IMR-90 (cell line): ENCODE measurements around the gene RFPL1. TPM values are rescaled to one million over a fixed set of nuclear protein-coding genes. Genes with fewer than 3 reads are reported as not detected.

Source experiments
- microRNA-seq, 2 experiments: library from miRNA; stranded (forward) in 1 of 2; unstranded in 1 of 2; fragments of 10-50 nt in 1 of 2; fragments of <30 nt in 1 of 2; gene quantifications in 1 of 2; microRNA quantifications in 1 of 2; one replicate each; pipeline versions ENCODE3 to v1.1.0; 2013 to 2020; ENCODE audit not compliant: insufficient read depth in 1 of 2, insufficient read length in 1 of 2, unreplicated experiment in 1 of 2
- polyA plus RNA-seq, 3 experiments: library from polyadenylated mRNA; depleted of rRNA; stranded (reverse); fragments of >200 nt; gene quantifications; 2 replicates each; pipeline ENCODE4 v1.2.3, GENCODE V29; 2012; ENCODE audit warnings: low replicate concordance in 1 of 3
- small RNA-seq, 5 experiments: library from RNA; depleted of rRNA; stranded (forward); fragments of <200 nt; gene quantifications; one replicate each; pipeline ENCODE3, GENCODE V24; 2012
- total RNA-seq: library from RNA; depleted of rRNA; stranded (reverse); fragments of >200 nt; gene quantifications from 2 replicates; pipeline ENCODE4 v1.2.3, GENCODE V29; 2012; rRNA removed

Gene RFPL1
- total and polyA plus RNA-seq, 2 of the 4 experiments (the other 2 are of a cell fraction), result not detected

Small RNA genes within 50 kb of the gene (microRNA-seq; reads per million reads assigned to microRNA genes)
- gene AC000041.1 (ENCODE audit: insufficient read depth, insufficient read length), result not detected

Small RNA genes within 50 kb of the gene (small RNA-seq; reads per million reads assigned to genes)
- gene AC000041.1, result 0 reads per million in 5 experiments

Other genes starting within 250 kb of the RFPL1 start
- 0.28 and 0.54 TPM in 2 replicates for gene EMID1, start 232.7 kb upstream of the RFPL1 start, total RNA-seq
- 1.2 and 1.3 TPM in 2 replicates for gene EMID1, start 232.7 kb upstream of the RFPL1 start, polyA plus RNA-seq (2012; rRNA removed)
- 5.7 and 6.9 TPM in 2 replicates for gene RHBDD3, start 170.6 kb upstream of the RFPL1 start, total RNA-seq
- 21.2 and 21.5 TPM in 2 replicates for gene RHBDD3, start 170.6 kb upstream of the RFPL1 start, polyA plus RNA-seq (2012; rRNA removed)
- gene EWSR1, start 170.3 kb upstream of the RFPL1 start, total RNA-seq, result 414 and 518 TPM in 2 replicates
- 243 and 267 TPM in 2 replicates for gene EWSR1, start 170.3 kb upstream of the RFPL1 start, polyA plus RNA-seq (2012; rRNA removed)
- 1.4 TPM in 2 replicates for gene GAS2L1, start 131.9 kb upstream of the RFPL1 start, total RNA-seq
- gene GAS2L1, start 131.9 kb upstream of the RFPL1 start, polyA plus RNA-seq (2012; rRNA removed), result 15.6 and 22.5 TPM in 2 replicates
- not detected in 2 replicates for gene RASL10A, start 122.9 kb upstream of the RFPL1 start, total RNA-seq
- 0.07 and 0.26 TPM in 2 replicates for gene RASL10A, start 122.9 kb upstream of the RFPL1 start, polyA plus RNA-seq (2012; rRNA removed)
- gene AP1B1, start 50.0 kb upstream of the RFPL1 start, total RNA-seq, result 65.5 and 70.8 TPM in 2 replicates
- 55.7 and 62.3 TPM in 2 replicates for gene AP1B1, start 50.0 kb upstream of the RFPL1 start, polyA plus RNA-seq (2012; rRNA removed)
- gene NEFH, start 41.6 kb downstream of the RFPL1 start, total RNA-seq, result 1.3 and 1.7 TPM in 2 replicates
- gene NEFH, start 41.6 kb downstream of the RFPL1 start, polyA plus RNA-seq (2012; rRNA removed), result 2.7 and 2.9 TPM in 2 replicates
- gene THOC5, start 115.2 kb downstream of the RFPL1 start, total RNA-seq, result 61.1 and 73.7 TPM in 2 replicates
- gene THOC5, start 115.2 kb downstream of the RFPL1 start, polyA plus RNA-seq (2012; rRNA removed), result 56.8 and 68.4 TPM in 2 replicates
- 61.4 and 68.3 TPM in 2 replicates for gene NIPSNAP1, start 142.5 kb downstream of the RFPL1 start, total RNA-seq
- 64.6 and 69.7 TPM in 2 replicates for gene NIPSNAP1, start 142.5 kb downstream of the RFPL1 start, polyA plus RNA-seq (2012; rRNA removed)
- 151 and 181 TPM in 2 replicates for gene NF2, start 165.1 kb downstream of the RFPL1 start, total RNA-seq
- 56.5 and 59.0 TPM in 2 replicates for gene NF2, start 165.1 kb downstream of the RFPL1 start, polyA plus RNA-seq (2012; rRNA removed)